Rectal smooth muscle tissue (tissue), 1 donor: Measurements from ENCODE around the gene TSPOAP1.

ENCODE experiments used
- H3K27ac ChIP-seq: one replicate; pipeline ENCODE4 v1.7.0; 2013; ENCODE audit warnings: low read depth, low read length, inconsistent platforms
- H3K27me3 ChIP-seq: one replicate; pipeline ENCODE4 v1.7.0; 2013; ENCODE audit warnings: low read length; ENCODE audit not compliant: control insufficient read depth, insufficient read depth
- H3K36me3 ChIP-seq: one replicate; pipeline ENCODE4 v1.7.0; 2013; ENCODE audit warnings: low read length; ENCODE audit not compliant: control insufficient read depth, insufficient read depth
- H3K4me1 ChIP-seq: one replicate; pipeline ENCODE4 v1.7.0; 2013; ENCODE audit warnings: low read length; ENCODE audit not compliant: control insufficient read depth, insufficient read depth
- H3K4me3 ChIP-seq: one replicate; pipeline ENCODE4 v1.7.0; 2013; ENCODE audit warnings: low read length
- H3K9ac ChIP-seq: one replicate; pipeline ENCODE4 v1.7.0; 2013; ENCODE audit warnings: low read length

TSPOAP1 gene

DNA sequence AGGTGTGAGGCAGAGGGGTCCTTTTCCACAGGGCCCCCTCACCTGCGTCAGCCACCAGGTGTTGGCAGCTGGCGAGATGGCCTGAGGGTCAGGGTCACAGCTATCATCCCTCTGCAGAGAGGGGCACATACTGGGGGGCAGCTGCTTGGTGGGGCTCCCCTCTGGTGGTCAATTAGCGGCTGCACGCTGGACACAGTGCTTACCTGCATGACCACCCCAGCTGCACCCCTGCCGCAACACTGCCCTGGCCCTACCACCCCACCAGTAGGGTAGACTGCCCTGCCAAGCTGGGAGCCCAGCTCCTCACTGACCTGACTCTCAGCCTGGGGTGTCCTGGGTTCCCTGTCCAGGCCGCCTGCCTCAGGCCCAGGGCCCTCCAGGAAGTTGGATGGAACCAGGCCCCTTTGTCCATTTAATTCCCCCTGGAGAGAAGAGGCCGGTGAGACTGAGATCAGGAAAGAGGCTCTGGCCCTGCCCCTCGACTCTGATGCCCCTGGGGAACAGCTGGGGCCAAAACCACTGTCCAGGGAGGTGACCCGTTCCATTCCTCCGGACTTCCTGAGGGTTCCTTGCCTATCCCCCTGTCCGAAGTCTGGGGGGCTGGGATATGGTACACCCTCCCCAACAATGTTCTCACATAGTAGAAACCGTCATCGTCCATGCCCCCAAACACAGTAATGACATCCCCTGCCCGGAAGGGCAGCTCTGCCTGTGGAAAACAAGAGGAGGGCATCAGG, 23.7 kb downstream of the TSPOAP1 start:
- H3K27me3 ChIP-seq: no peaks in the 10 kb centered on the region
- H3K36me3 ChIP-seq: no peaks in the 10 kb centered on the region
- H3K9ac ChIP-seq: no peak overlapping the region
- H3K4me3 ChIP-seq: no peak overlapping the region
- H3K27ac ChIP-seq: no peak overlapping the region
- H3K4me1 ChIP-seq: no peaks in the 10 kb centered on the region

DNA sequence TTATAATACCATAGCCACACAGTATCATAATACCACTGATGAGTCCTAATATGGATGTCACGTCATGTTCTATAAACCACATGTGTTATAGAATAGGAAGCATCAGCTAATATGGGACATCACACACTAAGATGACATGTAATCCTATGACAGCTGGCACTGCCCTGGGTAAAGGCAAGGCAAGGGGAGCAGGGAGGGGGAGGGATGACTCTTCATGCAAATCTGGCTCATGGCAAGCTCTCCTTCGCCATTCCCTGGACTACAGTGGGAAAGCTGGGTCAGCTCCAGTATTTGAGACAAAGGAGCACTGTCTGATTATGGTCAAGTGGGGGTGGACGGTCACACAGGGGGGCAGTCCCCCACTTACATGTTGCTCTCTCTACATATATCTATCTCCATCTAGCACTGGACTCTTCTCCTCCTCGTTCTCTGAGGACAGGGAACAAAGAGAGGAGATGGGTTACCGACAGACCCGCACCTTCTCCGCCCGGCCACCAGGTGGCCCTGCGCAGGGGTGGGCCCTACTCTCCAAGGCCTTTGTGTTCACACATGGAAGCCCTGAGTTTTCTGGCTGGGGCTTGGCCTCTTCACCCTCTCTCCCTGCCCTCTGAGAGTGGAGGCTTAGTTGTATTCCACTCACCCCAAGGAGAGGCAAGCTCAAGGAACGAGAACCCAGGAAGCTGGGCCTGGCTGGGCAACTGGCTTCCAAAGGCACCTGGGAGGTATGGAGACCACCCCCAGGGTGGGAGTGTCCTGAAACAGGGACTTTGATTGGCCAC, 24.4 kb downstream of the TSPOAP1 start:
- H3K4me1 ChIP-seq: no peaks in the 10 kb centered on the region
- H3K27me3 ChIP-seq: no peaks in the 10 kb centered on the region
- no peak overlapping the region for H3K9ac ChIP-seq
- no peaks in the 10 kb centered on the region for H3K36me3 ChIP-seq
- no peak overlapping the region for H3K27ac ChIP-seq
- no peak overlapping the region for H3K4me3 ChIP-seq

DNA sequence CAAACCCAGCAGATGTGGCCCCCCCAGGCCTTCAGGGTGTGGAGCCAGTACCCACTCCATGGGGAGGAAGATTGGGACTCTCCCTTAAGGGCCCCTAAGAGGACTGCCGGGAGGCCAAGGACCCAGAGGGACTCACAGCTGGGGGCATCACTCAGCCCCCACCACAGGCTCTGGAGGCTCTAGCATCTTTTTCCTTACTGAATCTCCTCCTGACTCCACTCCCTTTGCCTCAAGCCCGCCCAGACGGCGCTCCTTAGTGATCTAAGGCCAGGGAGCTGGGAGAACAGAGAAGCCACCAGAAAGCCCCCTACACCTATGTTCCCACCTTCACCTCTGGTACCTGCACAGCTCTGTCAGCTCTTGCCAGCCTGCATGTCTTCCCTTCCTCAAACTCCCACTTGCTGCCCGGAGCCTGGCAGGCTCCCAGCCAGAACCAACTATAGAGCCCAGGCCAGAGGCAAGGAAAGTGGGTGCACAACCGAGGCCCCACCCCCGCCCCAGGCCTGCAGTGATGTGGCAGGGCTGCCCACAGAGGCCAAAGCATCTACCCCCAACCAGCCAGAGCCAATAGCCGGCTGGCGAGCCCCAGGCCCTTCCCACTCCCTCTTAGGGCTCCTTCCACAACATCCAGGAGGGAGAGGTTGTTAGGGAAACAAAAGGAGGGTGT, 25.5 kb downstream of the TSPOAP1 start:
- Histone ChIP-seq H3K4me3 (no peak overlapping the region), H3K27ac (no peak overlapping the region), H3K27me3 (no peaks in the 10 kb centered on the region), H3K9ac (no peak overlapping the region), H3K36me3 (no peaks in the 10 kb centered on the region), H3K4me1 (no peaks in the 10 kb centered on the region)

DNA sequence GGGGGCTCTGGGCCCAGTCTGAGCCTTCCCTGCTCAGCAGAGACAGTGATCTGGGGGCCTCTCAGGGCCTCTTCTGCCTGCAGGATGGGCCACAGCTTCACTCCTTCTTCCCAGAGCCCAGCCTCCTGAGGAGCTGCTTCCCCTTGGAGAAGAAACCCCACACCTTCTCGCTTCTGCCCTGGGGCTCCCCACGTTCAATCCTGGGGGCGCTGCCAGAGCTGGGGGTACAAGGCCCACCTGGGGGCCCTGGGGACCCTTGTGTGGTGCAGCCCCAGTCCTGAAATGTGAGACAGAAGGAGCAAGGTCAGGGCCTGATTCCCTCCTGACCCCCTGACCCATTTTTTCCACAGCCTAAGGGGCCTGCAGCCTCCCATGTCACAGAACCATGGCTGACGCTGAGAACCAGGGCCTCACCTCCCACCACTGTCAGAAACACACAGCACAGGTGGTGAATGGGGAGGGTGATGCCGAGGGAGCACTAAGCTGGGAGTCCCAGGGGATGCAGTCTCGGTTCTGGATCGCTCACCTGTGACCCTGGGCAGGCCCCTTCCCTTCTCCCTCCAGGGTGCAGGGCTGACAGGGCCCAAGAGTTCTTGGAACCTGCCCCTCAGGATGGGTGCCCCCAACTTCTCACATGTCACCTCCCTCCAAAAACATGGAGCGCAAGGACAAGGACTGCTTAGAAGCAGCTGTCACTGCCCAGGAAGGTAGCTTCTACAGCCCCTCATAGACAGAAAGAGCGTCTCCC, 26.2 kb downstream of the TSPOAP1 start:
- Histone ChIP-seq H3K36me3 (no peaks in the 10 kb centered on the region), H3K4me3 (no peak overlapping the region), H3K9ac (no peak overlapping the region), H3K27me3 (no peaks in the 10 kb centered on the region), H3K27ac (no peak overlapping the region), H3K4me1 (no peaks in the 10 kb centered on the region)

DNA sequence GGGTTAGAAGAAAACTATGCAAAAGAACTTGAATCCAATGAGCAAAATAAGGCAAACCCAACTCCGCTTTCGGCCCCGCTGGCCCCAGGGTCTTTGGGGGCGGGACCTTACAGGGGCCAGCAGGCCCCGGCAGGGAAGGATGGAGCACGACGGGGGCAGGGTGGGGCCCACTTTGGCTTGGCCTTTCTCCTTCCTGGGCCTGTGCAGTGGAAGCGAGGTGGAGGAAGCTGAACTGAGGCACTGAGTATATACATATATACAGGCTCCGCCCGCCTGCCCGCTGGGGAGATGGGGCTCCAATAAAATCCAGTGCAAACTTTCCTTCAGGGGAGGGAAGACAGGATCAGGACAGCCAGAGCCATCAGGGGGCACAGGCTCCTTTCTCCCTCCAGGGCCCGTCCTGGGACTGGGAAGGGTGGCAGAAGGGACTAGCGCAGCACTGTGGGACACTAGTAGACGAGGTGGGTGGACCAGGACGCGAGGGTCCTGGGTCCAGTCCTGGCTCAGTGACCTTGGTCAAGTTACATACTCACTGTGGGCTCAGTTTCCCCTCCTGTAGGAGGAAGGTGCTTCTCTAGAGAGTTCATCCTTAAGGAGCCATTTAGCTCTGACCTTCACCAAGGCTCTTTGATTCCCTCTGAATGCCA, 27.0 kb downstream of the TSPOAP1 start:
- Histone ChIP-seq H3K4me3 (no peak overlapping the region), H3K27ac (no peak overlapping the region), H3K9ac (no peak overlapping the region), H3K36me3 (no peaks in the 10 kb centered on the region), H3K27me3 (no peaks in the 10 kb centered on the region), H3K4me1 (no peaks in the 10 kb centered on the region)

DNA sequence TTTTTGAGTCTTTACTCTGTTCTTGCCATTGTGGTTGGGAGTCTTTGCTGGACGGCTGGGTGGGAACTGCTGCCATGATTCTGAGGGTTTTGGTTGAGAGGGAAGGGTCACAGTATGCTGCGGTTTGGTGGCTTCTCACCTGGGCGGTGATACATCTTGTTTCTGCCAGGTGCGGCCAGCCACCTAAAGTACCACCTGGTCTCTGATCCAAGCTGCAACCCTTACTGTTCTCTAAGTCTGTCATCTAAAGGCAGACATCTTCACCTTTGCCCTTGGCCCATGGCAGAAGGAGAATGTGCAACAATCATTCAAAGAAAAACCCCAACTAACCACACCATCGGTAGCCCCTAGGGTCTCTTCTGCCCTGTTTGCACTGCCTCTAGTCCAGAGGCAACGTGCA, 28.3 kb downstream of the TSPOAP1 start:
- Histone ChIP-seq H3K9ac (no peak overlapping the region), H3K4me3 (no peak overlapping the region), H3K27ac (no peak overlapping the region), H3K4me1 (no peaks in the 10 kb centered on the region), H3K36me3 (no peaks in the 10 kb centered on the region), H3K27me3 (no peaks in the 10 kb centered on the region)

DNA sequence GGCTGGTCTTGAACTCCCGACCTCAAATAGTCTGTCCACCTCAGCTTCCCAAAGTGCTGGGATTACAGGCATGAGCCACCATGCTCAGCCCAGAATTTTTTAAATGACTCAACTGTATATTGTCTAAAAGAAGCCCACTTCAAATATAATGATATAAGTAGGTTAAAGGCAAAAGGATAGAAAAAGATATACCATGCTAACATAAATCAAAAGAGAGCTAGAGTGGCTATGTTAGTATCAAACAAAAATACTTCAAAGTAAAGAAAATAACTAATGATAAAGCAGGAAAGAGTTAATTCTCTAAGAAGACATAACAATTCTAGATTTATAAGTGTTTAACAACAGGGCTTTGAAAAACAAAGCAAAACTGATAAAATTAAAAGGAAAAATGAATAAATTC, 34.6 kb downstream of the TSPOAP1 start:
- H3K27me3 ChIP-seq: peaks cover 2% of the 10 kb centered on the region
- H3K27ac ChIP-seq: no peak overlapping the region
- H3K4me1 ChIP-seq: no peaks in the 10 kb centered on the region
- H3K36me3 ChIP-seq: no peaks in the 10 kb centered on the region
- H3K9ac ChIP-seq: no peak overlapping the region
- no peak overlapping the region for H3K4me3 ChIP-seq

DNA sequence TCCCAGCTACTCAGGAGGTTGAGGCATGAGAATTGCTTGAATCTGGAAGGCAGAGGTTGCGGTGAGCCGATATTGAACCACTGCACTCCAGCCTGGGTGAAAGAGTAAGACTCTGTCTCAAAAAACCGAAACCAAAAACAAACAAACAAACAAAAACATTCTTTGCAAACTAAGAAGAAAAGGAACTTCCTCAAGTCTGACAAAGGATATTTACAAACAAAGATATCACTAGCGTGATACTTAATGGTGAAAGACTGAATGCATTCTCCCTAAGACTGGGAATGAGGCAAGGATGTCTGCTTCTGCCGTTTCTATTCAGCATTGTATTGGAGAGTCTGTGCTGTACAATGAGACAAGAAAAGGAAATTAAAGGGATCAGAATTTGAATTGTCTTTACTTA, 37.3 kb downstream of the TSPOAP1 start:
- Histone ChIP-seq H3K27me3 (peaks cover 2% of the 10 kb centered on the region), H3K4me1 (no peaks in the 10 kb centered on the region), H3K36me3 (no peaks in the 10 kb centered on the region), H3K9ac (no peak overlapping the region), H3K27ac (no peak overlapping the region), H3K4me3 (no peak overlapping the region)

DNA sequence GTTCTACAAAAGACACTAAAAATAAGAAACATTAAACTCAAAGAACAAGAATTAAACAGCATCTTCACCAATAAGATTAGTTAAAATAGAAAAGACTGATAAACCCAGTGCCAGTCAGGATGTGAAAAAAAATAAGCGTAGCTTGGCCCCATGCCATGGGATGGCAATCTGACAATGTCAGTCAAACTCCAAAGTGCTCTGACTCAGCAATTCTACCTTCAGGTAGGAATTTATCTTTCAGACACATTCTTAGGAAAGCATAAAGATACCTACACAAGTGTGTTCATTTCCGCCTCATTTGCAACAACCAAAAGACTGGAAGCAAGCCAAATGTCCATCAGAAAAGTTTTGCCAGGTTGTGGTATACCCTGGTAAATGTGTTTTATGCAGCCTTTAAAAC, 38.7 kb downstream of the TSPOAP1 start:
- Histone ChIP-seq H3K27me3 (peaks cover 2% of the 10 kb centered on the region), H3K4me1 (no peaks in the 10 kb centered on the region)

DNA sequence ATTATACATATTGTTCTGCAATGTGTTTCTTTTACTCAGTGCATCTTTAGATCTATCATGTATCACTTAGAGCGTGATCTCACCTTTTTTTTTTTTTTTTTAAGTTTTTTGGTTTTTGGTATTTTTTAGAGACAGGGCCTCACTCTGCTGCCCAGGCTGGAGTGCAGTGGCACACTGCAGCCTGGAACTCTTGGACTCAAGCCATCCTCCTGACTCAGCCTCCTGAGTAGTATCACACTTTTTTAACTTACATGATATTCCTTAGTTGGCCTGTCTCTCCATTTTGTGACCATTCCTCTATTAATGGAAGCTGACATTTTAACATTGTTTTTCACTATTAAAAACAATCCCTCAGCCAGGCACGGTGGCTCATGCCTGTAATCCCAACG, 43.2 kb downstream of the TSPOAP1 start:
- Histone ChIP-seq H3K9ac (no peak overlapping the region), H3K36me3 (no peaks in the 10 kb centered on the region), H3K4me1 (no peaks in the 10 kb centered on the region), H3K27ac (no peak overlapping the region), H3K27me3 (no peaks in the 10 kb centered on the region), H3K4me3 (no peak overlapping the region)

More for the DNA sequence above, 38.7 kb downstream of the TSPOAP1 start:
- no peak overlapping the region for H3K9ac ChIP-seq
- no peaks in the 10 kb centered on the region for H3K36me3 ChIP-seq
- no peak overlapping the region for H3K27ac ChIP-seq
- no peak overlapping the region for H3K4me3 ChIP-seq

DNA sequence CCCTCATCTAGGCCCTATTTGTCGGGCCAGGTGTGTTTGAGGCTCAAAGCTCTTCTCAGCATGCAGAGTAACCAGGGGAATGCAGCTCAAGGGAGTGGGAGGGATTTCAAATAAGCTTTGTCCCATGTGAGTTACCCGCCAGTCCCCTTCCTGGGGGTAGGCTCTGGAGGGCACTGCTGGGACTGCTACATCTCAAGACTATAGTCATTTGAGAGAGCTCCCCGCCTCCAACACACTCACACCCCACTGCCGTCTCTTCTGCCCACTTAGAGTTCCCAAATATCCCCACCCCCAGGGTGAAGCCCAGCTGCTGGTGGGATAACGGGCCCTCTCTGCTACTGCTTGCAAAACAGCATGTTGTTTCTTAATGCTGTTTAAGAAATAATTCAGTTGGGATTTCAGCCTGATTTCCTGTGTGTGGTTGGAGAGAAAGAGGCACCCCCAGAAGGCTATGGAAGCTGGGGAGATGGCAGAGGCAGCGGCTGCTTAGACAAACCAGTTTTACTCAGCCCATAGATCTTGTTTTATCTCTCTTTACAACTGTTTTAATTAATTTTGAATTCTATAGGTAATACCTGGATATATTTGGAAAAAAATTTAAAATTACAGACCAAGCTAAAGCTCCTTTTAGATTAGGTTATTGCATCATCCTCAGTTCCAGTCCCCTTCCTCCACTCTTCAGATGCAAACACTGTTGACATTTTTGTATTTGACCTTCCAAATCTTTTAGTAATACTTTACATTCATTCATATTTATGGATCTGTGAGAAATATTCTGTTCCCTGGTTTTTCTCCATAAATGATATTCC, 43.8 kb downstream of the TSPOAP1 start:
- Histone ChIP-seq H3K27me3 (no peaks in the 10 kb centered on the region), H3K27ac (no peak overlapping the region), H3K36me3 (no peaks in the 10 kb centered on the region), H3K4me3 (no peak overlapping the region), H3K4me1 (no peaks in the 10 kb centered on the region), H3K9ac (no peak overlapping the region)
